Muscle of leg (tissue), 11 donors: ENCODE results near the gene BARHL2. TPM values are rescaled to one million over a fixed set of nuclear protein-coding genes. Genes with fewer than 3 reads are reported as not detected.

ENCODE experiments used
- DNase-seq: peaks from one replicate; pipeline ENCODE4 v3.0.0; 2013
- H3K27ac ChIP-seq: one replicate; pipeline ENCODE4 v1.5.1; 2013; ENCODE audit warnings: mild to moderate bottlenecking, low read length, control low read depth
- H3K27me3 ChIP-seq: one replicate; pipeline ENCODE4 v1.6.1; 2013; ENCODE audit warnings: low read length; ENCODE audit not compliant: control insufficient read depth, insufficient read depth
- H3K36me3 ChIP-seq: one replicate; pipeline ENCODE4 v1.6.1; 2013; ENCODE audit warnings: low read length; ENCODE audit not compliant: control insufficient read depth, insufficient read depth
- H3K4me1 ChIP-seq: one replicate; pipeline ENCODE4 v1.6.1; 2013; ENCODE audit warnings: low read length; ENCODE audit not compliant: control insufficient read depth, insufficient read depth
- H3K4me3 ChIP-seq: one replicate; pipeline ENCODE4 v1.5.1; 2013; ENCODE audit warnings: low read length, control low read depth
- H3K9me3 ChIP-seq: replicated peaks from 2 replicates; pipeline ENCODE4 v1.6.1; 2013; ENCODE audit warnings: low read depth, low read length; ENCODE audit not compliant: control insufficient read depth
- WGBS: methylation state at CpG from one replicate; pipeline ENCODE4 v1.1.5; 2013; ENCODE audit warnings: missing lambda C conversion rate; ENCODE audit not compliant: insufficient coverage; 5-methylcytosine and 5-hydroxymethylcytosine counted together
- polyA plus RNA-seq, 8 donors: library from polyadenylated mRNA; unstranded; fragments of 120-200 nt; gene quantifications; one replicate each; pipeline versions ENCODE4 v1.2.1 to v1.2.3, GENCODE V29; 2013; ENCODE audit warnings: inconsistent platforms in 1 of 8, low replicate concordance in 1 of 8; ENCODE audit not compliant: insufficient read length in 8 of 8, insufficient read depth in 1 of 8
- total RNA-seq: library from RNA; stranded (reverse); fragments of 120-200 nt; gene quantifications from one replicate; pipeline ENCODE4 v1.2.4, GENCODE V29; 2013

BARHL2 gene
- total and polyA plus RNA-seq, 9 donors = not detected

GRCh38 chr1:90724926-90725656 lies 8.0 kb upstream of the BARHL2 start:
- Histone ChIP-seq H3K36me3 (no peaks in the 10 kb centered on the region), H3K4me1 (peaks cover 43% of the 10 kb centered on the region), H3K9me3 (no peaks in the 10 kb centered on the region), H3K27ac (no peak overlapping the region), H3K4me3 (peak overlapping the region; percentile 18), H3K27me3 (peaks cover 89% of the 10 kb centered on the region)
- WGBS = 1% methylated on average over 8 of the region's 52 CpGs
- DNase-seq = no peak

GRCh38 chr1:90724361-90724760 lies 7.3 kb upstream of the BARHL2 start:
- Histone ChIP-seq H3K27me3 (peaks cover 89% of the 10 kb centered on the region), H3K4me3 (no peak overlapping the region), H3K36me3 (no peaks in the 10 kb centered on the region), H3K4me1 (peaks cover 40% of the 10 kb centered on the region), H3K27ac (no peak overlapping the region), H3K9me3 (no peaks in the 10 kb centered on the region)
- 3% methylated on average over 8 of the region's 19 CpGs for WGBS
- no peak for DNase-seq

- Histone ChIP-seq H3K9me3 (no peaks in the 10 kb centered on the region), H3K4me1 (peaks cover 46% of the 10 kb centered on the region), H3K27ac (no peak overlapping the region), H3K27me3 (peaks cover 89% of the 10 kb centered on the region), H3K4me3 (peak overlapping the region; percentile 8), H3K36me3 (no peaks in the 10 kb centered on the region)
- DNase-seq = no peak
- WGBS = 4% methylated on average over 12 of the region's 22 CpGs
Observed at GRCh38 chr1:90723590-90724108, 6.5 kb upstream of the BARHL2 start.

- H3K4me3 ChIP-seq = peak overlapping the region; percentile 8
- peaks cover 89% of the 10 kb centered on the region for H3K27me3 ChIP-seq
- no peaks in the 10 kb centered on the region for H3K9me3 ChIP-seq
- H3K27ac ChIP-seq = no peak overlapping the region
- WGBS = 16% methylated on average over 7 of the region's 12 CpGs
- no peaks in the 10 kb centered on the region for H3K36me3 ChIP-seq
- H3K4me1 ChIP-seq = peaks cover 51% of the 10 kb centered on the region
- DNase-seq = no peak
Observed at GRCh38 chr1:90722874-90723589, 5.9 kb upstream of the BARHL2 start.

- peaks cover 54% of the 10 kb centered on the region for H3K4me1 ChIP-seq
- H3K4me3 ChIP-seq = no peak overlapping the region
- 10% methylated on average over 2 of the region's 15 CpGs for WGBS
- peaks cover 89% of the 10 kb centered on the region for H3K27me3 ChIP-seq
- no peaks in the 10 kb centered on the region for H3K9me3 ChIP-seq
- no peak overlapping the region for H3K27ac ChIP-seq
- no peaks in the 10 kb centered on the region for H3K36me3 ChIP-seq
- peak; percentile 57 for DNase-seq
Observed at GRCh38 chr1:90721210-90722194, 4.4 kb upstream of the BARHL2 start.

- DNase-seq = no peak
- no peak overlapping the region for H3K4me3 ChIP-seq
- no peak overlapping the region for H3K27ac ChIP-seq
- peaks cover 85% of the 10 kb centered on the region for H3K27me3 ChIP-seq
- no peaks in the 10 kb centered on the region for H3K9me3 ChIP-seq
- WGBS = 25% methylated on average over 5 of the region's 14 CpGs
- peaks cover 44% of the 10 kb centered on the region for H3K4me1 ChIP-seq
- no peaks in the 10 kb centered on the region for H3K36me3 ChIP-seq
Observed at GRCh38 chr1:90720145-90720636, 3.1 kb upstream of the BARHL2 start.

GRCh38 chr1:90719330-90720144 lies 2.4 kb upstream of the BARHL2 start:
- H3K27me3 ChIP-seq = peaks cover 83% of the 10 kb centered on the region
- no peak for DNase-seq

GRCh38 chr1:90718411-90719329 lies 1.6 kb upstream of the BARHL2 start:
- no peak for DNase-seq
- Histone ChIP-seq H3K36me3 (no peaks in the 10 kb centered on the region), H3K4me3 (peak overlapping the region; percentile 38), H3K4me1 (peaks cover 30% of the 10 kb centered on the region), H3K27ac (no peak overlapping the region), H3K27me3 (peaks cover 83% of the 10 kb centered on the region), H3K9me3 (no peaks in the 10 kb centered on the region)
- WGBS = under 1% methylated on average over 56 of the region's 66 CpGs

More at GRCh38 chr1:90719330-90720144, 2.4 kb upstream of the BARHL2 start:
- no peak overlapping the region for H3K27ac ChIP-seq
- no peaks in the 10 kb centered on the region for H3K9me3 ChIP-seq
- peaks cover 37% of the 10 kb centered on the region for H3K4me1 ChIP-seq
- no peaks in the 10 kb centered on the region for H3K36me3 ChIP-seq
- WGBS = 3% methylated on average over 44 of the region's 55 CpGs
- no peak overlapping the region for H3K4me3 ChIP-seq
